ENCODE data around the gene RIN3.

- TF ChIP-seq CTCF (conservative IDR thresholded peaks at IDR 0.05 in 1 of 2, IDR thresholded peaks at IDR 0.05 in 1 of 2; ENCODE audit: extremely low read depth in 1 of 2, insufficient read depth in 1 of 2, low read depth in 1 of 2, low read length in 2 of 2), result no peak
- no peak for TF ChIP-seq EZH2 (IDR thresholded peaks at IDR 0.05; ENCODE audit: borderline replicate concordance, low read length)
These were observed 198.5 kb downstream of the RIN3 start for GRCh38 chr14:92711976-92712653.
